Spleen (tissue), 11 donors: Measurements from ENCODE around the gene PPOX. TPM values are rescaled to one million over a fixed set of nuclear protein-coding genes. Genes with fewer than 3 reads are reported as not detected.

Source experiments
- DNase-seq: peaks from one replicate; pipeline ENCODE4 v3.0.0-alpha.2; 2020
- H3K27ac ChIP-seq, 8 donors: fragments of 200-600 bp; sonication (generic) in 7 of 8; 1 replicate in 4 of 8; 2 replicates in 4 of 8; pipeline versions ENCODE4 v1.5.0 to v1.8.0; 2016 to 2021; ENCODE audit warnings: inconsistent platforms in 4 of 8, mild to moderate bottlenecking in 4 of 8, moderate library complexity in 1 of 8
- H3K27me3 ChIP-seq, 7 donors: fragments of 200-600 bp; sonication (generic) in 6 of 7; replicated peaks in 1 of 7; 1 replicate in 4 of 7; 2 replicates in 3 of 7; pipeline versions ENCODE4 v1.5.0 to v1.8.0; 2016 to 2021; ENCODE audit warnings: inconsistent platforms in 3 of 7, mild to moderate bottlenecking in 1 of 7
- H3K36me3 ChIP-seq, 6 donors: fragments of 200-600 bp; sonication (generic) in 5 of 6; 1 replicate in 4 of 6; 2 replicates in 2 of 6; pipeline versions ENCODE4 v1.5.0 to v1.8.0; 2016 to 2021; ENCODE audit warnings: inconsistent platforms in 2 of 6
- H3K4me1 ChIP-seq, 6 donors: fragments of 200-600 bp; sonication (generic) in 5 of 6; 1 replicate in 3 of 6; 2 replicates in 3 of 6; pipeline versions ENCODE4 v1.5.0 to v1.8.0; 2016 to 2021; ENCODE audit warnings: inconsistent platforms in 3 of 6
- H3K4me3 ChIP-seq, 8 donors: fragments of 200-600 bp; sonication (generic) in 7 of 8; 1 replicate in 4 of 8; 2 replicates in 4 of 8; pipeline versions ENCODE4 v1.5.0 to v1.8.0; 2016 to 2021; ENCODE audit warnings: inconsistent platforms in 4 of 8, mild to moderate bottlenecking in 4 of 8, moderate library complexity in 2 of 8
- H3K9me3 ChIP-seq, 8 donors: fragments of 200-600 bp; sonication (generic) in 7 of 8; 1 replicate in 4 of 8; 2 replicates in 4 of 8; pipeline versions ENCODE4 v1.5.0 to v1.8.0; 2016 to 2021; ENCODE audit warnings: inconsistent platforms in 4 of 8
- POLR2A ChIP-seq, 3 donors: fragments of 450-650 bp; IDR thresholded peaks; one replicate each; pipeline ENCODE4 v1.5.1; 2017; ENCODE audit warnings: antibody characterized with exemption in 3 of 3, mild to moderate bottlenecking in 1 of 3
- POLR2AphosphoS5 ChIP-seq, 3 donors: sonication (generic); formaldehyde crosslinking; IDR thresholded peaks; one replicate each; pipeline ENCODE4 v1.5.1; 2017; ENCODE audit warnings: antibody characterized with exemption in 3 of 3
- WGBS, 5 donors: extraction: QIAGEN DNeasy Blood & Tissue Kit in 3 of 5; methylation state at CpG; one replicate each; pipeline versions ENCODE4 v1.1.5 to v1.1.7; 2013 to 2018; 5-methylcytosine and 5-hydroxymethylcytosine counted together
- intact Hi-C: fragments of 100-400 bp; cut with DNase I; formaldehyde crosslinking; loops from one replicate; pipeline ENCODE4 v1.15.0; 2023; ENCODE audit warnings: low total_unique reads
- polyA plus RNA-seq, 3 donors: library from polyadenylated mRNA; stranded (reverse); fragments of 200-250 nt; gene quantifications; one replicate each; pipeline ENCODE4 v1.2.1, GENCODE V29; 2013
- total RNA-seq, 7 donors: library from RNA; depleted of rRNA in 3 of 7; stranded (reverse); fragments of >200 nt in 3 of 7; fragmentation: NEBNext Ultra II Directional in 4 of 7; extraction: Animal tissue kit (Norgen Biotek cat#: 25700) in 4 of 7; gene quantifications; one replicate each; pipeline versions ENCODE4 v1.1.0 to v1.2.1, GENCODE V29; 2016 to 2021
- TF ChIP-seq, protein P1 (sequence below), 11 experiments: fragments of 200-600 bp in 7 of 11; fragments of 450-650 bp in 4 of 11; sonication (generic) in 4 of 11; IDR thresholded peaks in 8 of 11; conservative IDR thresholded peaks in 3 of 11; 1 replicate in 7 of 11; 2 replicates in 4 of 11; pipeline versions ENCODE4 v1.4.0 to v1.8.0; 2016 to 2021; ENCODE audit warnings: antibody characterized with exemption in 11 of 11, inconsistent platforms in 4 of 11, mild to moderate bottlenecking in 1 of 11
- donor health status: healthy with polysubstance abuse.
- donor health status: DM: no; HTN: no; CAD: no; lungs with moderate emphysema.
- donor health status: DM: no; HTN: no; CAD: no.
- donor health status: Bipolar disorder and iron deficiency.
- donor health status: healthy.
- donor health status: DM: no; HTN: no; CAD: no.
- donor health status: DM: yes; HTN: yes; CAD: no.

PPOX gene
- total and polyA plus RNA-seq, 10 donors, result 25.5 to 74.7 (median 36.8) TPM

DNA sequence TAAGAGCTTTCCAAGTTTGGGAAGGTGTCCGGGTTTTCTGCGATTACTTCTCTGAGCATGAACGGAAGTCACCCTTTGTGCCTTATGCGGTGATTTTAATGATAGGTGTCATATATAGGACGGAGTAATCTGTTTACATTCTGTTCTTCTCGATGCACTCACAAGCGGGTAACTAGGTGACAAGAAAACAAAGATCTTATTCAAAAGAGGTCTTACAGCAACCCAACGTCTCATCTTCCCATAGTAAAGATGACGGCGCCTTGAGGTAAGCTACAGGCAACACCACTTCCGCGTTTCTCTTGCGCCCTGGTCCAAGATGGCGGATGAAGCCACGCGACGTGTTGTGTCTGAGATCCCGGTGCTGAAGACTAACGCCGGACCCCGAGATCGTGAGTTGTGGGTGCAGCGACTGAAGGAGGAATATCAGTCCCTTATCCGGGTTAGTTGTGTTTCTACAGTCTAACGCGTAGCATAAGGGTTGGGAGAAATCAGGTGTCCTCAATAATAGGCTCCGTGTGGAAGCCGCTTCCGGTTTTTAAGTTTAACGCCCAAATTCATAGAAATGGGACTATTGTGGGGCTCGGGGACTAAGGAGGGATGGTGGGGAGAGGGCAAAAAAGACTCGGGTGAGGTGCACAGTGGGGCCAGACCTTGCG lies 12.4 kb upstream of the PPOX start, which contains the start of gene UFC1:
TSS of gene UFC1 (plus strand) at position 297 of the 656 bp plus-strand sequence. CDS start at position 317, 20 bp downstream.
- peaks cover 0 to 23% (median 7%) of the 10 kb centered on the region in 6 donors for H3K36me3 ChIP-seq
- intact Hi-C loops, result no loop called here
- 0 to 1% (median 1%) methylated on average over 33 of the region's 33 CpGs for WGBS, 5 donors
- H3K9me3 ChIP-seq, result no peaks in the 10 kb centered on the region
- peak within 1 kb of the TSS; percentile 92 to 98 (median 96) for H3K27ac ChIP-seq
- H3K4me1 ChIP-seq, result peaks cover 12 to 37% (median 27%) of the 10 kb centered on the region in 6 donors
- H3K4me3 ChIP-seq, result peak within 1 kb of the TSS; percentile 53 to 80 (median 66)
- DNase-seq, result peak; percentile 93
- no peaks in the 10 kb centered on the region for H3K27me3 ChIP-seq
- TF ChIP-seq POLR2AphosphoS5 (IDR thresholded peaks at IDR 0.05), result peak; percentile 45 to 81 (median 79)
- peak in 1 of 3 donors; percentile 17 for TF ChIP-seq POLR2A (IDR thresholded peaks at IDR 0.05)
- TF ChIP-seq, protein P1, sequence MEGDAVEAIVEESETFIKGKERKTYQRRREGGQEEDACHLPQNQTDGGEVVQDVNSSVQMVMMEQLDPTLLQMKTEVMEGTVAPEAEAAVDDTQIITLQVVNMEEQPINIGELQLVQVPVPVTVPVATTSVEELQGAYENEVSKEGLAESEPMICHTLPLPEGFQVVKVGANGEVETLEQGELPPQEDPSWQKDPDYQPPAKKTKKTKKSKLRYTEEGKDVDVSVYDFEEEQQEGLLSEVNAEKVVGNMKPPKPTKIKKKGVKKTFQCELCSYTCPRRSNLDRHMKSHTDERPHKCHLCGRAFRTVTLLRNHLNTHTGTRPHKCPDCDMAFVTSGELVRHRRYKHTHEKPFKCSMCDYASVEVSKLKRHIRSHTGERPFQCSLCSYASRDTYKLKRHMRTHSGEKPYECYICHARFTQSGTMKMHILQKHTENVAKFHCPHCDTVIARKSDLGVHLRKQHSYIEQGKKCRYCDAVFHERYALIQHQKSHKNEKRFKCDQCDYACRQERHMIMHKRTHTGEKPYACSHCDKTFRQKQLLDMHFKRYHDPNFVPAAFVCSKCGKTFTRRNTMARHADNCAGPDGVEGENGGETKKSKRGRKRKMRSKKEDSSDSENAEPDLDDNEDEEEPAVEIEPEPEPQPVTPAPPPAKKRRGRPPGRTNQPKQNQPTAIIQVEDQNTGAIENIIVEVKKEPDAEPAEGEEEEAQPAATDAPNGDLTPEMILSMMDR (IDR thresholded peaks at IDR 0.05 in 8 of 11, conservative IDR thresholded peaks at IDR 0.05 in 3 of 11), result peak in 1 of 11 experiments; percentile 10

DNA sequence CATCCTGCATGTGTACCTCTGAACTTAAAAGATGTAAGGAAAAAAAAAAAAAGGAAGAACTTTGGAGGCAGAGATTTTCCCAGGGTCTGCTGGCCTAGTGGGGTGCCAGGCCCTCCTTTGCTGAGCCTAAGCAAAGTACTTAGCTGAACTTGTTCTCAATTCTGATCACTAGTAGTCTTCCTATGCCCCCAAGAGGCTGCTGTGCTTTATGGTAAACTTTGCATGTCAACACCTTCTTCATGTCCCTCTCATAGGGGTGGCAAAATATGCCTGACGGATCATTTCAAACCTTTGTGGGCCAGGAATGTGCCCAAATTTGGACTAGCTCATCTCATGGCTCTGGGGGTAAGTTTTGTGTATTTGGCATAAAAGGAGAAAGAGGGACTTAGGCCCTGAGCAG lies 8.4 kb upstream of the PPOX start:
- no peak overlapping the region for H3K4me3 ChIP-seq
- no peak for DNase-seq
- 83 to 96% (median 94%) methylated on average over 1 of the region's 1 CpG for WGBS, 5 donors
- H3K4me1 ChIP-seq, result peaks cover 31 to 72% (median 57%) of the 10 kb centered on the region in 6 donors
- H3K36me3 ChIP-seq, result peaks cover 0 to 46% (median 17%) of the 10 kb centered on the region in 6 donors
- TF ChIP-seq, protein P1 (IDR thresholded peaks at IDR 0.05 in 8 of 11, conservative IDR thresholded peaks at IDR 0.05 in 3 of 11), result no peak
- TF ChIP-seq POLR2AphosphoS5 (IDR thresholded peaks at IDR 0.05) (no peak), POLR2A (IDR thresholded peaks at IDR 0.05) (no peak)
- H3K9me3 ChIP-seq, result no peaks in the 10 kb centered on the region
- H3K27me3 ChIP-seq, result no peaks in the 10 kb centered on the region
- intact Hi-C loops, result no loop called here
- H3K27ac ChIP-seq, result no peak overlapping the region

DNA sequence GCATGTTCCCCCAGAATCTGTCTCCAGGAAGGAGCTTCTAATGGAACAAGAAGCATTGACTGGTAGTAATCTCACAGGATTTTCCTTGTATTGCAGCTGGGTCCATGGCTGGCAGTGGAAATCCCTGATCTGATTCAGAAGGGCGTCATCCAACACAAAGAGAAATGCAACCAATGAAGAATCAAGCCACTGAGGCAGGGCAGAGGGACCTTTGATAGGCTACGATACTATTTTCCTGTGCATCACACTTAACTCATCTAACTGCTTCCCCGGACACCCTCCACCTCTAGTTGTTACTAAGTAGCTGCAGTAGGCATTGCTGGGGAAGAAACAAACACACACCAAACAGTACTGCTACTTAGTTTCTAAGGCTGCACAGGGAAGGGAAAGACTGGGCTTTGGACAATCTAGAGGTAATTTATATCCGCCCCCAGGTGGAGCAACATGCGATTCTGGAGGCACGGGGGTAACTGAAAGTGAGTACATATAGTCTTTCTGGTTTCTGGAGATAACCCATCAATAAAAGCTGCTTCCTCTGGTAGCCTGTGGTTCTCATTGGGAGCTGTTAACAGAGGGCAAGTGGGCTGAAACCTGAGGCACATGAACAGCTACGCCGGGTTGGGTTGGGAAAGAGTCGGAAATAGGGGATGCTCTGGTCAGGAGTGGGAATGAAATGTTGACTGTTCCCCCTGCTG lies 7.8 kb upstream of the PPOX start:
- TF ChIP-seq POLR2AphosphoS5 (IDR thresholded peaks at IDR 0.05), result no peak
- TF ChIP-seq POLR2A (IDR thresholded peaks at IDR 0.05), result no peak
- TF ChIP-seq, protein P1 (IDR thresholded peaks at IDR 0.05 in 8 of 11, conservative IDR thresholded peaks at IDR 0.05 in 3 of 11), result no peak
- Histone ChIP-seq H3K27me3 (no peaks in the 10 kb centered on the region), H3K9me3 (no peaks in the 10 kb centered on the region), H3K27ac (peak overlapping the region; percentile 69 to 92 (median 88)), H3K4me3 (peak overlapping the region in 5 of 8 donors; percentile 64 to 99 (median 93)), H3K36me3 (peaks cover 0 to 52% (median 21%) of the 10 kb centered on the region in 6 donors), H3K4me1 (peaks cover 28 to 70% (median 53%) of the 10 kb centered on the region in 6 donors)
- intact Hi-C loops, result no loop called here
- no peak for DNase-seq
- WGBS, 5 donors, result 64 to 72% (median 72%) methylated on average over 9 of the region's 9 CpGs
